ENCODE data around the gene FBXO2.

- TF ChIP-seq POLR2AphosphoS5 (IDR thresholded peaks at IDR 0.05; ENCODE audit: borderline replicate concordance, low read depth, low read length) (no peak), EZH2 (IDR thresholded peaks at IDR 0.05) (no peak)
These were observed 51.2 kb downstream of the FBXO2 start for GRCh38 chr1:11602981-11603380.
